ENCODE results near the gene GPX1. TPM values are rescaled to one million over a fixed set of nuclear protein-coding genes. Genes with fewer than 3 reads are reported as not detected.
A peak's percentile ranks its signal among the peaks of the same experiment; 100 is the strongest.
"Not testable (repeated sequence)": the region's sequence is repeated elsewhere in the genome, so short reads cannot be mapped to it uniquely, and the experiment has no call there.

GPX1 gene
- total RNA-seq, 3 donors from 2014 or later = 122 to 148 (median 144) TPM

GRCh38 chr3:49333091-49333490 is 25.1 kb downstream of the GPX1 start:
- DNase-seq (no peak), ATAC-seq (no peak)
- Histone ChIP-seq H3K9me3 (no peaks in the 10 kb centered on the region), H3K4me1 (ENCODE audit: low read depth) (no peaks in the 10 kb centered on the region), H3K4me3 (no peak overlapping the region), H3K36me3 (ENCODE audit: low read depth) (no peaks in the 10 kb centered on the region)
- intact Hi-C loops (cut with DNase I, micrococcal nuclease) = no loop called here
- no peak for TF ChIP-seq CTCF (IDR thresholded peaks at IDR 0.05)

- Histone ChIP-seq H3K4me1 (ENCODE audit: low read depth) (no peaks in the 10 kb centered on the region), H3K36me3 (ENCODE audit: low read depth) (peaks cover 24% of the 10 kb centered on the region), H3K9me3 (no peaks in the 10 kb centered on the region), H3K4me3 (no peak overlapping the region)
- no peak for DNase-seq
- intact Hi-C loops (cut with DNase I, micrococcal nuclease) = no loop called here
- ATAC-seq = no peak
- TF ChIP-seq CTCF (IDR thresholded peaks at IDR 0.05) = no peak
Measured at GRCh38 chr3:49329186-49329585, 29.0 kb downstream of the GPX1 start.

- intact Hi-C loops (cut with DNase I, micrococcal nuclease); ATAC-seq; H3K4me3 ChIP-seq; H3K9me3 ChIP-seq; H3K4me1 ChIP-seq (ENCODE audit: low read depth); DNase-seq: not testable (repeated sequence)
- peaks cover 25% of the 10 kb centered on the region for H3K36me3 ChIP-seq (ENCODE audit: low read depth)
Measured at GRCh38 chr3:49328350-49328749, 29.8 kb downstream of the GPX1 start.

- intact Hi-C loops (cut with DNase I, micrococcal nuclease) = no loop called here
- TF ChIP-seq CTCF (IDR thresholded peaks at IDR 0.05) = no peak
- no peaks in the 10 kb centered on the region for H3K4me1 ChIP-seq (ENCODE audit: low read depth)
- no peaks in the 10 kb centered on the region for H3K9me3 ChIP-seq
- ATAC-seq (peak; percentile 46), DNase-seq (no peak)
- no peak overlapping the region for H3K4me3 ChIP-seq
- peaks cover 25% of the 10 kb centered on the region for H3K36me3 ChIP-seq (ENCODE audit: low read depth)
Measured at GRCh38 chr3:49327485-49327884, 30.7 kb downstream of the GPX1 start.

GRCh38 chr3:49324768-49325167 is 33.4 kb downstream of the GPX1 start:
- H3K4me1 ChIP-seq (ENCODE audit: low read depth) = no peaks in the 10 kb centered on the region
- ATAC-seq = no peak
- peaks cover 25% of the 10 kb centered on the region for H3K36me3 ChIP-seq (ENCODE audit: low read depth)
- no peak overlapping the region for H3K4me3 ChIP-seq
- no peaks in the 10 kb centered on the region for H3K9me3 ChIP-seq
- TF ChIP-seq CTCF (IDR thresholded peaks at IDR 0.05) = no peak
- no peak for DNase-seq
- intact Hi-C loops (cut with DNase I, micrococcal nuclease) = no loop called here

GRCh38 chr3:49316696-49317457 is 41.3 kb downstream of the GPX1 start:
- DNase-seq = no peak
- no peak for TF ChIP-seq CTCF (IDR thresholded peaks at IDR 0.05)
- Histone ChIP-seq H3K9me3 (no peaks in the 10 kb centered on the region), H3K36me3 (ENCODE audit: low read depth) (no peaks in the 10 kb centered on the region), H3K4me1 (ENCODE audit: low read depth) (no peaks in the 10 kb centered on the region), H3K4me3 (no peak overlapping the region)
- ATAC-seq = no peak
- intact Hi-C loops (cut with DNase I, micrococcal nuclease) = no loop called here
